ENCODE measurements around the gene RGP1. TPM values are rescaled to one million over a fixed set of nuclear protein-coding genes. Genes with fewer than 3 reads are reported as not detected.

The RGP1 gene
- total RNA-seq, result 34.7 and 34.9 TPM in 2 replicates
- long read RNA-seq, partial matches to known transcripts, result 1 of 1 reads
- long read RNA-seq, other reads (novel, unspliced or antisense), result 0 of 1 reads

- Mint-ChIP-seq H3K9me3 (no peaks in the 10 kb centered on the region), H3K36me3 (ENCODE audit: low read depth) (peaks cover 11% of the 10 kb centered on the region), H3K4me3 (peak within 1 kb of the TSS; percentile 95), H3K27me3 (ENCODE audit: low read depth) (no peaks in the 10 kb centered on the region), H3K27ac (ENCODE audit: unreplicated experiment) (peak within 1 kb of the TSS; percentile 78), H3K4me1 (peaks cover 37% of the 10 kb centered on the region)
- DNase-seq (ENCODE audit: low read depth, low spot score), result peak; percentile 67
- TF ChIP-seq CTCF (conservative IDR thresholded peaks at IDR 0.05), result no peak
Measured at GRCh38 chr9:35748858-35749514, at the start of gene RGP1, which contains the start of gene GBA2. Gene RGP1 (plus strand): TSS chr9:35749287. CDS start chr9:35749756, 469 bp downstream. Gene GBA2 (minus strand): TSS chr9:35749228. CDS start chr9:35748704, 524 bp downstream.

DNA sequence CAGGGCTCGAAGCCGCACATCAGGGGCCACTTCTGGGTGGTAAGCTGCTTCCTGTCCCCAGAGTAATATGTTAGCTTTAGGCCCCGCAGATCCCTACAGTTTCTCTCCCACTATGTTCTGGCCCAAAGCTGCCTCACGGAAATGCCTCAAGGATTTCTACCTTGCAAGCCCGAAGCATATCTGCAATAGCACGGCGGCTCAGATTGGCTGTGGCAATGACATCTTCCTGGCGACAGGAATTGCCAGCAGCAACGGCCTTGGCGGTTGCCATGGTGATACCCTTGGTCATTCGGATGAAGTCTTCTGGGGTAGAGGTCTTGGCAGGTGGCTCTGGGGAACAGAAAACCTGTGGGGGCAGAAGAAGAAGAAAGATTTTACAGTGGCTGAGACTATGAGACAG, 49.1 kb upstream of the RGP1 start:
- Mint-ChIP-seq H3K27me3 (ENCODE audit: low read depth) (no peaks in the 10 kb centered on the region), H3K4me1 (no peaks in the 10 kb centered on the region), H3K27ac (ENCODE audit: unreplicated experiment) (no peak overlapping the region), H3K4me3 (no peak overlapping the region), H3K9me3 (no peaks in the 10 kb centered on the region), H3K36me3 (ENCODE audit: low read depth) (peaks cover 16% of the 10 kb centered on the region)
- DNase-seq (ENCODE audit: low read depth, low spot score), result no peak
- TF ChIP-seq CTCF (conservative IDR thresholded peaks at IDR 0.05), result no peak

GRCh38 chr9:35700942-35701341, 48.1 kb upstream of the RGP1 start:
- Mint-ChIP-seq H3K27me3 (ENCODE audit: low read depth) (no peaks in the 10 kb centered on the region), H3K36me3 (ENCODE audit: low read depth) (peaks cover 16% of the 10 kb centered on the region), H3K4me3 (no peak overlapping the region)

GRCh38 chr9:35702696-35703095, 46.4 kb upstream of the RGP1 start:
- TF ChIP-seq CTCF (conservative IDR thresholded peaks at IDR 0.05), result no peak
- no peak overlapping the region for H3K4me3 Mint-ChIP-seq
- no peak overlapping the region for H3K27ac Mint-ChIP-seq (ENCODE audit: unreplicated experiment)
- no peak for DNase-seq (ENCODE audit: low read depth, low spot score)
- H3K9me3 Mint-ChIP-seq, result no peaks in the 10 kb centered on the region
- H3K4me1 Mint-ChIP-seq, result no peaks in the 10 kb centered on the region
- peaks cover 21% of the 10 kb centered on the region for H3K36me3 Mint-ChIP-seq (ENCODE audit: low read depth)
- no peaks in the 10 kb centered on the region for H3K27me3 Mint-ChIP-seq (ENCODE audit: low read depth)

More at GRCh38 chr9:35700942-35701341, 48.1 kb upstream of the RGP1 start:
- Mint-ChIP-seq H3K9me3 (no peaks in the 10 kb centered on the region), H3K27ac (ENCODE audit: unreplicated experiment) (no peak overlapping the region), H3K4me1 (no peaks in the 10 kb centered on the region)
- no peak for TF ChIP-seq CTCF (conservative IDR thresholded peaks at IDR 0.05)
- no peak for DNase-seq (ENCODE audit: low read depth, low spot score)

DNA sequence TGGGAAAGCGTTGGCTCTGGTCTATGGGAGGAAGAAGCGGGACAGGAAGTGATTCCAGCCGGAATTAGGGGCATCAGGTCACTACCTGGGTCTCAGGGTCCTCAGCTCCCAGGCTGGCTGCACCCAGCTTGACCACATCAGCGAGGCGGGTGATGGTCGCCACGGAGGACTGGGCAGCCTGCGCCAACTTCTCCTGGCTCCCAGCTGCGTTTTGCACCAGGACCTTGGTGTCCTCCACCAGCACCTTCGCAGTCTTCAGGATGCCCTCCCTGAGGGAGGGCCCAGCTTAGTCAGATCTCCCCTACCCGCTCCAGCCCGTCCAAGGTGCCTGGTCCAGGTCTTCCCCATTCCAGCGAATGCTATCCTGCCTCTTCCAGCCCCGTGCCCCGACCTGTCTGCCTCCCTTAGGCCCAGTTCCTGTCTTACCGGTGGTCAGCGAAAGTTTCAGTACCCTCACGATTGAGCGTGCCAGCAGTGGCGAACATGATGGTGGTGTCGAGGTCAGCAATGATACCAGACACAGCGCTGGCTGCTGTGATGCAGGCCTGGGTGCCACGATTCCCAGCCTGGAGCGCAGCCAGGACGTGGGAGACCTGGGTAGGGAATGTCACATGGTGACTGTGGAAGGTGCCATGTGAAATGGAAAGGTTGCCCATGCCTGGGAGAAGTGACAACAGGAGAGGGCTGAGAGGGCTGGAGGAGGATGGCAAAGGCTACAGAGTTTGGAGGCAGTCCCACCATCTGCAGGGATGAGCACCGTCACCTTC, 45.0 kb upstream of the RGP1 start:
- TF ChIP-seq CTCF (conservative IDR thresholded peaks at IDR 0.05), result no peak

More for the DNA sequence above, 45.0 kb upstream of the RGP1 start:
- no peak for DNase-seq (ENCODE audit: low read depth, low spot score)
- Mint-ChIP-seq H3K36me3 (ENCODE audit: low read depth) (peaks cover 27% of the 10 kb centered on the region), H3K4me3 (no peak overlapping the region), H3K27ac (ENCODE audit: unreplicated experiment) (no peak overlapping the region), H3K4me1 (no peaks in the 10 kb centered on the region), H3K27me3 (ENCODE audit: low read depth) (no peaks in the 10 kb centered on the region), H3K9me3 (no peaks in the 10 kb centered on the region)
